Activated T-cell treated with anti-CD3 and anti-CD28 coated beads, Interleukin-2, amount 50 U/mL, for 72 hours (primary cell): ENCODE data around the gene RTP3. TPM values are rescaled to one million over a fixed set of nuclear protein-coding genes. Genes with fewer than 3 reads are reported as not detected.
"Not testable (repeated sequence)": the region's sequence is repeated elsewhere in the genome, so short reads cannot be mapped to it uniquely, and the experiment has no call there.

Source experiments
- ATAC-seq, 2 donors: fragments of 150-1000 bp; cut with Tn5 transposase; replicated peaks in 1 of 2; 2 replicates each; pipeline ENCODE4 v1.10.0; 2021; ENCODE audit warnings: moderate library complexity in 2 of 2, mild to moderate bottlenecking in 1 of 2
- DNase-seq, 2 donors: peaks; one replicate each; pipeline ENCODE4 v3.0.0; 2021 to 2022; ENCODE audit warnings: mixed read lengths in 1 of 2
- H3K27ac Mint-ChIP-seq: one replicate; pipeline ENCODE4 v1.8.0; 2022; ENCODE audit warnings: mild to moderate bottlenecking, moderate library complexity, mixed read lengths
- H3K27me3 Mint-ChIP-seq: one replicate; pipeline ENCODE4 v1.8.0; 2022; ENCODE audit warnings: low read depth, mixed read lengths
- H3K36me3 Mint-ChIP-seq, 2 donors: one replicate each; pipeline ENCODE4 v1.8.0; 2022; ENCODE audit warnings: mixed read lengths in 2 of 2, mild to moderate bottlenecking in 1 of 2; ENCODE audit not compliant: insufficient read depth in 2 of 2
- H3K4me1 Mint-ChIP-seq: one replicate; pipeline ENCODE4 v1.8.0; 2022; ENCODE audit warnings: low read depth, mixed read lengths
- H3K4me3 Mint-ChIP-seq, 2 donors: one replicate each; pipeline ENCODE4 v1.8.0; 2022; ENCODE audit warnings: mild to moderate bottlenecking in 2 of 2, mixed read lengths in 2 of 2, moderate library complexity in 2 of 2
- H3K9me3 Mint-ChIP-seq, 2 donors: one replicate each; pipeline ENCODE4 v1.8.0; 2022; ENCODE audit warnings: mixed read lengths in 2 of 2
- total RNA-seq, 2 donors: library from RNA; stranded (reverse); gene quantifications; one replicate each; pipeline ENCODE4 v1.2.3, GENCODE V29; 2022

The RTP3 gene
- total RNA-seq, 2 donors from 2014 or later, result not detected

DNA sequence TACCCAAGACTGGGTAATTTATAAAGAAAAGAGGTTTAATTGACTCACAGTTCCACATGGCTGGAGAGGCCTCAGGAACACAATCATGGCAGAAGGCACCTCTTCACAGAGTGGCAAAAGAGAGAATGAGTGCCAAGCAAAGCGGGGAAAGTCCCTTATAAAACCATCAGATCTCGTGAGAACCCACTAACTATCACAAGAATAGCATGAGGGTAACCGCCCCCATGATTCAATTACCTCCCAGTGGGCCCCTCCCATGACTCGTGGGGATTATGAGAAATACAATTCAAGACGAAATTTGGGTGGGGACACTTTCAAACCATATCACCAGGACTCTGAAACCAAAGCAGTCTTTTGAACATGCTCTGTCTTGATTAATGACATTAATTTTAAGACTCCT, 7.0 kb downstream of the RTP3 start:
- peak; percentile 21 to 40 for ATAC-seq
- Mint-ChIP-seq H3K27ac (no peak overlapping the region), H3K9me3 (peaks cover 0 to 2% of the 10 kb centered on the region in 2 donors), H3K36me3 (peaks cover 0 to 2% of the 10 kb centered on the region in 2 donors), H3K4me1 (peaks cover 33% of the 10 kb centered on the region), H3K4me3 (no peak overlapping the region), H3K27me3 (no peaks in the 10 kb centered on the region)
- peak; percentile 13 to 26 for DNase-seq

DNA sequence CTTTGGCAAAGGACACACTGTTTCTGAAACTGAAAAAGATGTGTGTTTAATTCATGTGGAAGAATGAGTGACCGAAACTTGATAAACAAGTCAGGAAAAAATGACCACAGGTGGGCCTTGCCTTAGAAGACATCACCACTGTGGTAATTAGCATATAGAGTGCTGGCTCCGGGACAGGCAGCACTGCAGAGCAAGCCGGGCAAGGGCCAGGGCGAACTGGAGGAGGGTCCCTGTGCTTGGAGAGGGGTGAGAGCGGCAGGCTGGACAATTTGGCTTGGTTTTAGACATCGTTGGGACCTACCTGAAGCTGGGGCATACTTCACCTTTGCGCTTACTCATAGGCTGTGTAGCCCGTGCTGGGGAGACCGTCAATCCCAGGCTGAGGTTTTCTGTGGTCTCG, 8.2 kb downstream of the RTP3 start:
- Mint-ChIP-seq H3K9me3 (peaks cover 0 to 2% of the 10 kb centered on the region in 2 donors), H3K27ac (no peak overlapping the region), H3K4me3 (no peak overlapping the region), H3K27me3 (no peaks in the 10 kb centered on the region), H3K36me3 (peaks cover 0 to 2% of the 10 kb centered on the region in 2 donors), H3K4me1 (peaks cover 29% of the 10 kb centered on the region)
- no peak for ATAC-seq
- no peak for DNase-seq

DNA sequence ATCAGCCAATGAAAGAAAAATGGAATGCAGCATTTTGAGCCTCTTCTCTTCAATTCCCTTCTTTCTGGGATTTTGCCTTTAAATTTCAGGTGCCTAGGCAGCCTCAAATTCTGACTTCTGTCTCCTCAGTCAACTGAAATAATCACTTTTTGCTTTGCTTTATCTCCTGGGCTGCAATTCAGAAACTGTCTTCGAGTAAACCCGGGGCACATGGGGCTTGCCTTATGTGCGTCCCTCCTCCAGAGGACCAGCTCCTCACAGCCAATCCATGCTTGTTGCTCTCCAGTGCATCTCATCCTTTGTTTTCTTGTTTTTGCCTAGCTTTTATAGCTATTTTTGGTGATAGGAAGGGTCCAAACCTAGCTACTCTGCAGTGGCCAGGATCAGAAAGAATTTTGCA, 8.8 kb downstream of the RTP3 start:
- Mint-ChIP-seq H3K4me3 (no peak overlapping the region), H3K27me3 (no peaks in the 10 kb centered on the region), H3K9me3 (peaks cover 0 to 2% of the 10 kb centered on the region in 2 donors), H3K36me3 (peaks cover 0 to 2% of the 10 kb centered on the region in 2 donors), H3K4me1 (peaks cover 27% of the 10 kb centered on the region), H3K27ac (no peak overlapping the region)
- DNase-seq (no peak), ATAC-seq (no peak)

DNA sequence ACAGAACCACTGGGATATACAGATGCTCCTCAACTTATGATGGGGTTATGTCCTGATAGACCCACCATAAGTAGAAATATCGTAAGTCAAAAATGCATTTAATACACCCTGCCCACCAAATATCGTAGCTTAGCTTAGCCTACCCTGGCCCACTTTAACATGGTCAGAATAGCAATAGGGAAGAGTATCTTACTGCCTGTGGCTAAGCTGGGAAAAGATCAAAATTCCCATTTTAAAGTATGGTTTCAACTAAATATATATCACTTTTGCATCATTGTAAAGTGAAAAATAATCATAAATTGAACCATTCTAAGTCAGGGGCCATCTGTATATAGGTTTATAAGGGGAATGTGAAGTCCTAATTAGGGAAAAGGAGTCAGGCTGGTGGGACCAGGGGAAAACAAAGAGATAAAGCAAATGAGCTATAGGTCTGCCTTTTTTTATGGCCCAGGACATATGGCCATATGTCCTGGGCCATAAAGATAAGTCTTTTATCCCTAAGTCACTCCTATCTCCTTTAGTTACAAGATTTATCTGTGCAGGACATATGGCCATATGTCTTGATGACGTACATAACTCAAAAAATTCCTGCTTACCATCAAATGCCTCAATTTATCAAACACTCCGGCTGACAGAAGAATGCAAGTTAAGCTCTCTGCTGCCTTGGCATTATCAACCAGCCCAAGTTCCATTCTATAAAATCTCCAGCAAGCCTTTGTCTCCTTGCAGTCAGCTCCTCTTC, 11.2 kb downstream of the RTP3 start:
- H3K4me3 Mint-ChIP-seq, result no peak overlapping the region
- ATAC-seq (no peak), DNase-seq (no peak)
- H3K27me3 Mint-ChIP-seq, result no peaks in the 10 kb centered on the region
- H3K4me1 Mint-ChIP-seq, result peaks cover 13% of the 10 kb centered on the region
- H3K27ac Mint-ChIP-seq, result no peak overlapping the region
- H3K36me3 Mint-ChIP-seq, result peaks cover 0 to 2% of the 10 kb centered on the region in 2 donors
- peaks cover 0 to 2% of the 10 kb centered on the region in 2 donors for H3K9me3 Mint-ChIP-seq

- DNase-seq (no peak), ATAC-seq (no peak)
- H3K27ac Mint-ChIP-seq, result no peak overlapping the region
- H3K27me3 Mint-ChIP-seq, result no peaks in the 10 kb centered on the region
- H3K4me3 Mint-ChIP-seq, result no peak overlapping the region
- peaks cover 0 to 2% of the 10 kb centered on the region in 2 donors for H3K36me3 Mint-ChIP-seq
- H3K4me1 Mint-ChIP-seq, result peaks cover 9% of the 10 kb centered on the region
- peaks cover 0 to 2% of the 10 kb centered on the region in 2 donors for H3K9me3 Mint-ChIP-seq
These were observed 11.9 kb downstream of the RTP3 start for GRCh38 chr3:46509661-46510187.

GRCh38 chr3:46512191-46512749, 14.5 kb downstream of the RTP3 start:
- no peaks in the 10 kb centered on the region for H3K36me3 Mint-ChIP-seq
- no peak overlapping the region for H3K4me3 Mint-ChIP-seq
- H3K9me3 Mint-ChIP-seq, result no peaks in the 10 kb centered on the region
- no peak for DNase-seq
- peaks cover 9% of the 10 kb centered on the region for H3K4me1 Mint-ChIP-seq
- H3K27ac Mint-ChIP-seq, result no peak overlapping the region
- ATAC-seq, result no peak
- H3K27me3 Mint-ChIP-seq, result no peaks in the 10 kb centered on the region

DNA sequence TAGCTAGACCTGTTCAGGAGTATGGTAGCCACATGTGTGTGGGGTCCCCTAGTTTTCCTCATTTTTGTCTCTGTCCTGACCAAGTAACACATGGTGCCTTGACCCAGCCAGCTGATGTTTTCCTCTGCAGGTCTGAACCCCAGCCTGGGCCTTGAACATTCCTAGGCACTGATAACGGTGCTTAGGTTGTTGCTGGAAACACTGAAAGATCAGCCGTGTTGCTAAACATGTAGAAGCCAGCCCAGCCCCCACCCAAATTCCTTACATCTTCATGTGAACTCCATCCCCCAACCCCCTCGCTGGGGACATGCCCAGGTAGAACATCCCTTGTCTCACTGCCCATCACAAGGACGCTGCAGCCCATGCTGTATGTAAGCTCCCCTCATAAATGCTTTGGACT, 18.7 kb downstream of the RTP3 start:
- ATAC-seq, result no peak
- Mint-ChIP-seq H3K27me3 (no peaks in the 10 kb centered on the region), H3K27ac (no peak overlapping the region), H3K9me3 (no peaks in the 10 kb centered on the region), H3K4me1 (peaks cover 9% of the 10 kb centered on the region), H3K4me3 (no peak overlapping the region), H3K36me3 (no peaks in the 10 kb centered on the region)
- DNase-seq, result no peak

GRCh38 chr3:46517016-46517783, 19.4 kb downstream of the RTP3 start:
- no peak for DNase-seq

GRCh38 chr3:46517784-46518181, 20.0 kb downstream of the RTP3 start:
- ATAC-seq, result no peak
- no peak overlapping the region for H3K27ac Mint-ChIP-seq
- no peaks in the 10 kb centered on the region for H3K27me3 Mint-ChIP-seq
- H3K36me3 Mint-ChIP-seq, result no peaks in the 10 kb centered on the region
- DNase-seq, result no peak
- no peaks in the 10 kb centered on the region for H3K9me3 Mint-ChIP-seq
- H3K4me1 Mint-ChIP-seq, result peaks cover 9% of the 10 kb centered on the region
- H3K4me3 Mint-ChIP-seq, result no peak overlapping the region

More at GRCh38 chr3:46517016-46517783, 19.4 kb downstream of the RTP3 start:
- H3K9me3 Mint-ChIP-seq, result no peaks in the 10 kb centered on the region
- H3K4me1 Mint-ChIP-seq, result peaks cover 9% of the 10 kb centered on the region
- H3K27ac Mint-ChIP-seq, result no peak overlapping the region
- H3K36me3 Mint-ChIP-seq, result no peaks in the 10 kb centered on the region
- peak; percentile 56 to 67 for ATAC-seq
- no peaks in the 10 kb centered on the region for H3K27me3 Mint-ChIP-seq
- H3K4me3 Mint-ChIP-seq, result no peak overlapping the region

DNA sequence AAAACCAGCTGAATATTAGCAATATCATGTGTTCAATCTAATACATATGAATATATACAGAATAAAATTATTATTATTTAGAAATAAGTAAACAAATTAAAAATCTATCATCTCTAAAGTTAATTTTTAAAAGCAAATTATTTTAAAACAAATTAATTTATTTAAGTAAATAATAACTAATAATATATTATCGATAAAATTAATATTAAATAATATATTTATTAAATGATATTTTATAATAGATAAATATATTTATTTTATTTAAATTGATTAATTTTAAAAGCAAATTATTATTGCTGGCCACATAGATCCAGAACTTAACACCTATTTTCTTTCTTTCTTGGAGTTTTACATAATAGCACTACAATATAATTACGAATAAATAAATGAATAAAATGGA, 22.2 kb downstream of the RTP3 start:
- Mint-ChIP-seq H3K27me3 (no peaks in the 10 kb centered on the region), H3K4me1 (peaks cover 9% of the 10 kb centered on the region), H3K9me3 (no peaks in the 10 kb centered on the region), H3K4me3 (no peak overlapping the region), H3K27ac (no peak overlapping the region), H3K36me3 (no peaks in the 10 kb centered on the region)
- no peak for ATAC-seq
- no peak for DNase-seq

DNA sequence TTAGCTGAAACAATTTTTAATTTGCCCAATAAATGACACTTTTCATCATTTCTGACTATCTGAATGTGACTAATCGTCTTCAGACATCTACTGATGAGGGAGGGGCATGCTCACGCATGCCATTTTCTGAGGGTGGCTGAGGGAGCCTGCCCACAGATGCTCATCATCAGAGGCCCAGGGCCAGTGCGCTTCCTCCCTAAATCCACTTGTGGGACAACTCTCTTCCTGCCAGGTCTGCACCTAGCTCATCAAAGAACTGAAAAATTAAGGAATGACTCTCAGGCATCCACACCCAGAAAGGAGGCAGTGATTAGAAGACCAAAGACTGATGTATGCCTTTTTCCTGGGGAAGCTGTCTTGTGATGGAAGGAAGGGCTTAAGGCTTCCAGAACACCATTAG, 22.8 kb downstream of the RTP3 start:
- no peak overlapping the region for H3K4me3 Mint-ChIP-seq
- no peaks in the 10 kb centered on the region for H3K9me3 Mint-ChIP-seq
- no peaks in the 10 kb centered on the region for H3K27me3 Mint-ChIP-seq
- H3K27ac Mint-ChIP-seq, result no peak overlapping the region
- peaks cover 9% of the 10 kb centered on the region for H3K4me1 Mint-ChIP-seq
- no peaks in the 10 kb centered on the region for H3K36me3 Mint-ChIP-seq
- no peak for ATAC-seq
- no peak for DNase-seq

DNA sequence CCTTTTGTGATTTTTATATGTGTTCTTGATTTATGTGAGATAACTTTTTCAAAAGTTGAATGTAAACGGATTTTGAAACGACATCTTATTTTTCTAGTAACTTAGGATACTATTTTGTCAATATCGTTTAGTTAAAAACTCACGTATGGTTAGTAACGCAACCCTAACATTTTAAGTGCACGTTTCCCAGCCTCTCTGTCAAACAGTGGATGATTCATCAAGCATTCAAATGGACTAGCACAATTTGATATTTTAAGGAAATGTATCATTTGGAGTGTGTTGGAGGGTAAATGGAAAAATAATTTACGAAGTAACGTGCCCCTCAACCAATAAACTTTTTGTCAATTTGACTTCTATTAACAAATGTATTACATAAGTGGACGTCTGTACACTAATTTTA, 23.3 kb downstream of the RTP3 start:
- Mint-ChIP-seq H3K4me3 (no peak overlapping the region), H3K27ac (no peak overlapping the region), H3K36me3 (no peaks in the 10 kb centered on the region), H3K9me3 (no peaks in the 10 kb centered on the region), H3K4me1 (peaks cover 8% of the 10 kb centered on the region), H3K27me3 (no peaks in the 10 kb centered on the region)
- ATAC-seq (no peak), DNase-seq (no peak)

DNA sequence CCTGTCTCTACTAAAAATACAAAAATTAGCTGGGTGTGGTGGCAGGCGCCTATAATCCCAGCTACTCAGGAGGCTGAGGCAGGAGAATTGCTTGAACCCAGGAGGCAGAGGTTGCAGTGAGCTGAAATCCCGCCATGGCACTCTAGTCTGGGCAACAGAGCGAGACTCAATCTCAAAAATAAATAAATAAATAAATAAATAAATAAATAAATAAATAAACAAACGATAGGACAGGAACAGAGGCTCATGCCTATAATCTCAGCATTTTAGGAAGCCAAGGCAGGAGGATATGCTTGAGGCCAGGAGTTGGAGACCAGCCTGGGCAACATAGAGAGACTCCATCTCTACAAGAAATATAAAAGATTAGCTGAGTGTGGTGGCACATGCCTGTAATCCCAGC, 24.4 kb downstream of the RTP3 start:
- not testable (repeated sequence) for ATAC-seq, H3K27ac Mint-ChIP-seq, H3K9me3 Mint-ChIP-seq, H3K4me3 Mint-ChIP-seq, DNase-seq, H3K36me3 Mint-ChIP-seq, H3K27me3 Mint-ChIP-seq, H3K4me1 Mint-ChIP-seq
